ENCODE data around the gene CYP2C18.
"Not testable (repeated sequence)": the region's sequence is repeated elsewhere in the genome, so short reads cannot be mapped to it uniquely, and the experiment has no call there.

CYP2C18 gene

GRCh38 chr10:94747137-94747536 lies 63.6 kb downstream of the CYP2C18 start:
- no peak for DNase-seq (ENCODE audit: low spot score)

- DNase-seq (ENCODE audit: low spot score) = no peak
Measured at GRCh38 chr10:94747838-94748237, 64.3 kb downstream of the CYP2C18 start.

- DNase-seq (ENCODE audit: low spot score) = no peak
Measured at GRCh38 chr10:94757916-94758315, 74.4 kb downstream of the CYP2C18 start.

GRCh38 chr10:94760586-94761178 lies 77.2 kb downstream of the CYP2C18 start:
- DNase-seq (ENCODE audit: low spot score) = no peak

- no peak for DNase-seq (ENCODE audit: low spot score)
Measured at GRCh38 chr10:94762393-94762792, 78.9 kb downstream of the CYP2C18 start, which contains the start of gene CYP2C19. Gene CYP2C19 (plus strand): TSS chr10:94762681. CDS start chr10:94762706, 25 bp downstream.

GRCh38 chr10:94775425-94775824 lies 91.9 kb downstream of the CYP2C18 start:
- DNase-seq (ENCODE audit: low spot score) = not testable (repeated sequence)

GRCh38 chr10:94777886-94778458 lies 94.4 kb downstream of the CYP2C18 start:
- no peak for DNase-seq (ENCODE audit: low spot score)

GRCh38 chr10:94780844-94781243 lies 97.3 kb downstream of the CYP2C18 start:
- DNase-seq (ENCODE audit: low spot score) = no peak

- DNase-seq (ENCODE audit: low spot score) = no peak
Measured at GRCh38 chr10:94784256-94784655, 100.7 kb downstream of the CYP2C18 start.

GRCh38 chr10:94785211-94785610 lies 101.7 kb downstream of the CYP2C18 start:
- no peak for DNase-seq (ENCODE audit: low spot score)

Measured in AG08396 (cell line).